Lower lobe of right lung (tissue), 2 donors: Measurements from ENCODE around the gene MDFIC2. TPM values are rescaled to one million over a fixed set of nuclear protein-coding genes. Genes with fewer than 3 reads are reported as not detected.
"Not testable (repeated sequence)": the region's sequence is repeated elsewhere in the genome, so short reads cannot be mapped to it uniquely, and the experiment has no call there.

ENCODE experiments used
- ATAC-seq, 2 donors: fragments of 200-7000 bp; cut with Tn5 transposase; one replicate each; pipeline ENCODE4 v1.9.1; 2020 to 2022; ENCODE audit warnings: mild to moderate bottlenecking in 2 of 2, moderate library complexity in 2 of 2
- DNase-seq: peaks from one replicate; pipeline ENCODE4 v3.0.0-alpha.2; 2020
- H3K27ac ChIP-seq: fragments of 200-600 bp; one replicate; pipeline ENCODE4 v1.8.0; 2022
- H3K27me3 ChIP-seq: fragments of 200-600 bp; one replicate; pipeline ENCODE4 v1.8.0; 2022; ENCODE audit warnings: low read depth
- H3K36me3 ChIP-seq: fragments of 200-600 bp; one replicate; pipeline ENCODE4 v1.8.0; 2022; ENCODE audit warnings: mild to moderate bottlenecking
- H3K4me1 ChIP-seq: fragments of 200-600 bp; one replicate; pipeline ENCODE4 v1.8.0; 2022
- H3K4me3 ChIP-seq: fragments of 200-600 bp; one replicate; pipeline ENCODE4 v1.8.0; 2022; ENCODE audit warnings: mild to moderate bottlenecking
- H3K9me3 ChIP-seq: fragments of 200-600 bp; one replicate; pipeline ENCODE4 v1.8.0; 2022
- intact Hi-C: fragments of 100-400 bp; cut with DNase I; formaldehyde crosslinking; loops from one replicate; pipeline ENCODE4 v1.11.0; 2022
- total RNA-seq: library from RNA; stranded (reverse); fragmentation: NEBNext Ultra II Directional; extraction: Animal tissue kit (Norgen Biotek cat#: 25700); gene quantifications from one replicate; pipeline ENCODE4 v1.2.1, GENCODE V29; 2021
- TF ChIP-seq, protein P1 (sequence below): fragments of 200-600 bp; IDR thresholded peaks from one replicate; pipeline ENCODE4 v1.8.0; 2022; ENCODE audit warnings: antibody characterized with exemption, mild to moderate bottlenecking
- donor health status: DM: no; HTN: yes; CAD: no; lungs with severe emphysema.

The MDFIC2 gene
- total RNA-seq, 1 donor from 2014 or later: not detected

DNA sequence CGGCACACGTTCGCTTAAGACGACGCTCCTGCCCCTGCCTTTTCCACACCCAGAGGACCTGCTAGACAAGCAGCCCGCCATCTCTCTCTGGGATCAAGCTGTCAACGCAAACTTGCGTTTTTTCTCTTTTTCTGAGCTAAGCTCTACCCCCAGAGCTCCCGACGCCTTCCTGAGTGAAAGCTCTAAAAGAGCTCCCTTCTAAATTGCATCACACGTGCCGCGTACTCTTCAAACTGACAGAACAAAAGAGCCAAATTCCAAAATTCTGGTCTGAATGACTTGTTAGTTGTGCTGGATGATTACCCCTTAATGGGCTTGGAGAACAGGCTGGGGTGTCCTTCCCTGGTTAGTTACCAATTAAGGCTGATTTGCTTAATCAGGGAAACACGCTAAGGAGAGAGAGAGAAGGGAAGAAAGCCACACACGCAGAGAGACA lies 81.2 kb downstream of the MDFIC2 start:
- TF ChIP-seq, protein P1, sequence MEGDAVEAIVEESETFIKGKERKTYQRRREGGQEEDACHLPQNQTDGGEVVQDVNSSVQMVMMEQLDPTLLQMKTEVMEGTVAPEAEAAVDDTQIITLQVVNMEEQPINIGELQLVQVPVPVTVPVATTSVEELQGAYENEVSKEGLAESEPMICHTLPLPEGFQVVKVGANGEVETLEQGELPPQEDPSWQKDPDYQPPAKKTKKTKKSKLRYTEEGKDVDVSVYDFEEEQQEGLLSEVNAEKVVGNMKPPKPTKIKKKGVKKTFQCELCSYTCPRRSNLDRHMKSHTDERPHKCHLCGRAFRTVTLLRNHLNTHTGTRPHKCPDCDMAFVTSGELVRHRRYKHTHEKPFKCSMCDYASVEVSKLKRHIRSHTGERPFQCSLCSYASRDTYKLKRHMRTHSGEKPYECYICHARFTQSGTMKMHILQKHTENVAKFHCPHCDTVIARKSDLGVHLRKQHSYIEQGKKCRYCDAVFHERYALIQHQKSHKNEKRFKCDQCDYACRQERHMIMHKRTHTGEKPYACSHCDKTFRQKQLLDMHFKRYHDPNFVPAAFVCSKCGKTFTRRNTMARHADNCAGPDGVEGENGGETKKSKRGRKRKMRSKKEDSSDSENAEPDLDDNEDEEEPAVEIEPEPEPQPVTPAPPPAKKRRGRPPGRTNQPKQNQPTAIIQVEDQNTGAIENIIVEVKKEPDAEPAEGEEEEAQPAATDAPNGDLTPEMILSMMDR: no peak
- no peaks in the 10 kb centered on the region for H3K36me3 ChIP-seq
- no peak overlapping the region for H3K27ac ChIP-seq
- H3K9me3 ChIP-seq: no peaks in the 10 kb centered on the region
- intact Hi-C loops: no loop called here
- no peaks in the 10 kb centered on the region for H3K4me1 ChIP-seq
- ATAC-seq (no peak), DNase-seq (no peak)
- H3K4me3 ChIP-seq: no peak overlapping the region
- H3K27me3 ChIP-seq: no peaks in the 10 kb centered on the region

- Histone ChIP-seq H3K9me3 (no peaks in the 10 kb centered on the region), H3K27ac (no peak overlapping the region), H3K4me1 (no peaks in the 10 kb centered on the region), H3K4me3 (no peak overlapping the region), H3K27me3 (no peaks in the 10 kb centered on the region), H3K36me3 (no peaks in the 10 kb centered on the region)
- TF ChIP-seq, protein P1: no peak
- DNase-seq (no peak), ATAC-seq (no peak)
- intact Hi-C loops: no loop called here
Observed at GRCh38 chr3:70227437-70227836, 85.0 kb downstream of the MDFIC2 start.

DNA sequence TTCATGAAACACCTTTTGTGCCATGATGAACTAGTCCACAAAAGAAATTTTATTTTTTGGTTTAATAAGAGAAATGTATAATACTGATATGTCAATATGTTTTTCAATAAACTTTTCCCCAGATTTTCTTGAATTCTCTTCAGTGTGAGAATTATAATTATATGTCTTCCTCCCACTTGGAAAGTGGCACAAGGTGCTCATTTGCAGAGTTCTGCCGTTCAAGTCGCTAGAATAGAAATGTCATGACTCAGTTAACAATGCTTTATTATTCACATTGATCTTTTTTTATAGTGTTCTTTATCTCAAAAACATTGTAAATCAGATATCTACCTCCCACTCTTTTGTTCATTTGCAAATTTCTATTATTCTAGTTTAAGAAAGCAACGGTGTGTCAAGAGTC lies 87.3 kb downstream of the MDFIC2 start:
- Histone ChIP-seq H3K9me3 (no peaks in the 10 kb centered on the region), H3K4me1 (no peaks in the 10 kb centered on the region), H3K36me3 (no peaks in the 10 kb centered on the region), H3K27ac (no peak overlapping the region), H3K27me3 (no peaks in the 10 kb centered on the region), H3K4me3 (no peak overlapping the region)
- intact Hi-C loops: no loop called here
- ATAC-seq (no peak), DNase-seq (no peak)
- TF ChIP-seq, protein P1: no peak

- H3K36me3 ChIP-seq: no peaks in the 10 kb centered on the region
- H3K27me3 ChIP-seq: no peaks in the 10 kb centered on the region
- TF ChIP-seq, protein P1: no peak
- no peak for ATAC-seq
- H3K4me3 ChIP-seq: no peak overlapping the region
- H3K27ac ChIP-seq: no peak overlapping the region
- no peaks in the 10 kb centered on the region for H3K9me3 ChIP-seq
- no peak for DNase-seq
- H3K4me1 ChIP-seq: no peaks in the 10 kb centered on the region
- intact Hi-C loops: no loop called here
Observed at GRCh38 chr3:70224337-70224736, 88.1 kb downstream of the MDFIC2 start.

GRCh38 chr3:70218471-70218870 lies 94.0 kb downstream of the MDFIC2 start:
- TF ChIP-seq, protein P1: no peak
- H3K36me3 ChIP-seq: no peaks in the 10 kb centered on the region
- H3K27me3 ChIP-seq: no peaks in the 10 kb centered on the region
- DNase-seq: no peak
- H3K4me3 ChIP-seq: no peak overlapping the region
- H3K4me1 ChIP-seq: no peaks in the 10 kb centered on the region
- ATAC-seq: no peak
- H3K27ac ChIP-seq: no peak overlapping the region
- H3K9me3 ChIP-seq: no peaks in the 10 kb centered on the region
- intact Hi-C loops: no loop called here

DNA sequence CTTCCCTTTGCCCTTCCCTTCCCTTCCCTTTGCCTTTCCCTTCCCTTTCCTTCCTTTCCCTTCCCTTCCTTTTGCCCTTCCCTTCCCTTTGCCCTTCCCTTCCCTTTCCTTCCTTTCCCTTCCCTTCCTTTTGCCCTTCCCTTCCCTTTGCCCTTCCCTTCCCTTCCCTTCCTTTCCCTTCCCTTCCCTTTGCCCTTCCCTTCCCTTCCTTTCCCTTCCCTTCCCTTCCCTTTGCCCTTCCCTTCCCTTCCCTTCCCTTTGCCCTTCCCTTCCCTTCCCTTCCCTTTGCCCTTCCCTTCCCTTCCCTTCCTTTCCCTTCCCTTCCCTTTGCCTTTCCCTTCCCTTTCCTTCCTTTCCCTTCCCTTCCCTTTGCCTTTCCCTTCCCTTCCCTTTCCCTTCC lies 101.2 kb downstream of the MDFIC2 start:
- H3K4me1 ChIP-seq, intact Hi-C loops, H3K4me3 ChIP-seq, DNase-seq, H3K27me3 ChIP-seq, ATAC-seq, H3K9me3 ChIP-seq, H3K27ac ChIP-seq, H3K36me3 ChIP-seq: not testable (repeated sequence)
